Mesothelial cell of epicardium (in vitro differentiated cells): ENCODE results near the gene ERICH3. TPM values are rescaled to one million over a fixed set of nuclear protein-coding genes. Genes with fewer than 3 reads are reported as not detected.

Experiments
- DNase-seq, 2 experiments: peaks; one replicate each; pipeline ENCODE4 v3.0.0; 2021; ENCODE audit warnings: low spot score in 2 of 2; ENCODE audit not compliant: unreplicated experiment in 2 of 2
- H3K27ac Mint-ChIP-seq: 2 replicates; pipeline ENCODE4 v1.8.0; 2021; ENCODE audit warnings: mixed read lengths
- H3K27me3 Mint-ChIP-seq: 2 replicates; pipeline ENCODE4 v1.8.0; 2021; ENCODE audit warnings: low read depth, mixed read lengths
- H3K36me3 Mint-ChIP-seq: 2 replicates; pipeline ENCODE4 v1.8.0; 2021; ENCODE audit warnings: mixed read lengths
- H3K4me1 Mint-ChIP-seq: 2 replicates; pipeline ENCODE4 v1.8.0; 2021; ENCODE audit warnings: mixed read lengths
- H3K4me3 Mint-ChIP-seq: 2 replicates; pipeline ENCODE4 v1.8.0; 2021; ENCODE audit warnings: mild to moderate bottlenecking, moderate library complexity, mixed read lengths
- H3K9me3 Mint-ChIP-seq: 2 replicates; pipeline ENCODE4 v1.8.0; 2021; ENCODE audit warnings: mixed read lengths
- total RNA-seq: library from RNA; stranded (reverse); gene quantifications from 3 replicates; pipeline ENCODE4 v1.2.1, GENCODE V29; 2021
- TF ChIP-seq, protein P1 (sequence below): fragments of 200-600 bp; sonication (generic); IDR thresholded peaks from one replicate; pipeline ENCODE4 v1.5.0; 2021; ENCODE audit warnings: antibody characterized with exemption; ENCODE audit not compliant: unreplicated experiment

ERICH3 gene
- total RNA-seq, result not detected in 3 replicates

DNA sequence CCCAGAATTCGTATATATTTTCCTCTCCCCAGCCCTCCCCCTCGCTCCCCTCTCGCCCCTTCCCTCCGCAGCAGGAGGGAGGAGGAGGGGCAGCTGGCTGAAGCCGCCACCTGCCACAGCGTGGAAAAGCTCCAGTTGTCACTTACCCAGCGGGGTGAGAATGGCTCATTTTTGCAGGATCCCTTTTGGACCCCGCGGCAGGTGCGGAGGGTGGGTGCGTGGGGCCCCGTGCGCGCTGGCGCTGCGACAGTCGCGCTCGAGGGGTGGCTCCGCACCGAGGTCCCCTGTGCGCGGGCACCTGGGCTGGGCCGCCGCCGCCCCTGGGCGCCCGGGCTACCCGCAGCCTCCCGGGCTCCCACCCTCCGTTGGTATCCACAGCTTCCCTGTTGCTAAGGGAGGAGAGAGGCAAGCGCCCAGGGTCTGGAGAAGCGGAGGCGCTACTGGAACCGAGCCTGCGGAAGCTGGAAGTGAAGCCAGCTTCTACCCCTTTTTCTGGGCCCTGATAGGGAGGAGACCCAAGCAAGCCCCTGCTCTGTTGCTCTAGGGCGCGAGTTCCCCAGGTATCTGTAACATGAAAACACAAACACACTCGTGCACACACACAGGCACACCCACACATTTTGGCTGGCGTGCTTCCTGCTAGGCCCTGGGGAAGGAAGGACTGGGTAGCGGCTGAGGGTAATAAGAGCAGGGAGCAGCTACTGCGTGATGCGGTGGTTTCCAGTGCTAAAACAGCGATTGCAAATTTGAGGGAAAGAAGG is at the start of gene ERICH3:
Gene ERICH3 (minus strand): TSS at position 442 of the 761 bp plus-strand sequence. CDS start 273 bp downstream, at position 169.
- peak within 1 kb of the TSS; percentile 57 for H3K4me3 Mint-ChIP-seq
- peaks cover 5% of the 10 kb centered on the region for H3K4me1 Mint-ChIP-seq
- H3K27ac Mint-ChIP-seq, result no peak within 1 kb of the TSS
- peak; percentile 20 to 41 for DNase-seq
- peaks cover 10% of the 10 kb centered on the region for H3K9me3 Mint-ChIP-seq
- TF ChIP-seq, protein P1, sequence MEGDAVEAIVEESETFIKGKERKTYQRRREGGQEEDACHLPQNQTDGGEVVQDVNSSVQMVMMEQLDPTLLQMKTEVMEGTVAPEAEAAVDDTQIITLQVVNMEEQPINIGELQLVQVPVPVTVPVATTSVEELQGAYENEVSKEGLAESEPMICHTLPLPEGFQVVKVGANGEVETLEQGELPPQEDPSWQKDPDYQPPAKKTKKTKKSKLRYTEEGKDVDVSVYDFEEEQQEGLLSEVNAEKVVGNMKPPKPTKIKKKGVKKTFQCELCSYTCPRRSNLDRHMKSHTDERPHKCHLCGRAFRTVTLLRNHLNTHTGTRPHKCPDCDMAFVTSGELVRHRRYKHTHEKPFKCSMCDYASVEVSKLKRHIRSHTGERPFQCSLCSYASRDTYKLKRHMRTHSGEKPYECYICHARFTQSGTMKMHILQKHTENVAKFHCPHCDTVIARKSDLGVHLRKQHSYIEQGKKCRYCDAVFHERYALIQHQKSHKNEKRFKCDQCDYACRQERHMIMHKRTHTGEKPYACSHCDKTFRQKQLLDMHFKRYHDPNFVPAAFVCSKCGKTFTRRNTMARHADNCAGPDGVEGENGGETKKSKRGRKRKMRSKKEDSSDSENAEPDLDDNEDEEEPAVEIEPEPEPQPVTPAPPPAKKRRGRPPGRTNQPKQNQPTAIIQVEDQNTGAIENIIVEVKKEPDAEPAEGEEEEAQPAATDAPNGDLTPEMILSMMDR, result no peak
- peaks cover 55% of the 10 kb centered on the region for H3K27me3 Mint-ChIP-seq
- H3K36me3 Mint-ChIP-seq, result no peaks in the 10 kb centered on the region

- no peaks in the 10 kb centered on the region for H3K27me3 Mint-ChIP-seq
- no peak overlapping the region for H3K27ac Mint-ChIP-seq
- DNase-seq, result no peak
- H3K36me3 Mint-ChIP-seq, result peaks cover 13% of the 10 kb centered on the region
- peaks cover 17% of the 10 kb centered on the region for H3K4me1 Mint-ChIP-seq
- no peaks in the 10 kb centered on the region for H3K9me3 Mint-ChIP-seq
- H3K4me3 Mint-ChIP-seq, result no peak overlapping the region
- TF ChIP-seq, protein P1, result no peak
These were observed 44.0 kb upstream of the ERICH3 start for GRCh38 chr1:74717626-74718025.

GRCh38 chr1:74716822-74717221 is 43.2 kb upstream of the ERICH3 start:
- Mint-ChIP-seq H3K4me3 (no peak overlapping the region), H3K27ac (no peak overlapping the region), H3K27me3 (no peaks in the 10 kb centered on the region), H3K4me1 (peaks cover 17% of the 10 kb centered on the region), H3K9me3 (no peaks in the 10 kb centered on the region), H3K36me3 (peaks cover 11% of the 10 kb centered on the region)
- TF ChIP-seq, protein P1, result no peak
- DNase-seq, result no peak

DNA sequence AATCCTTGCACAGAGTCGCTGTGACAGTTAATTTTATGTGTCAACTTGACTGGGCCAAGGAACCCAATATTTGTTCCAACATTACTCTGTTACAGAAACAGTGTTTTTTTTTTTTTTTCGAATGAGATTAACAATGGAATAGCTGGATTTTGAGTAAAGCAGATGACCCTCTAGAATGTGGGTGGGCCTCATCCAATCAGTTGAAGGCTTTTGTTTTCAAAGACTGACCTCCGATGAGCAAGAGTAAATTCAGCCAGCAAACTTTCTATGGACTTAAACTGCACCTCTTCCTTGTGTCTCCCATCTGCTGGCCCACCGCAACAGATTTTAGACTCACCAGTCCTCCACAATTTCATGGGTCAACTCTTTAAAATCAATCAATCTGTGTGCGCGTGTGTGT is 42.2 kb upstream of the ERICH3 start:
- H3K27me3 Mint-ChIP-seq, result no peaks in the 10 kb centered on the region
- TF ChIP-seq, protein P1, result no peak
- no peak overlapping the region for H3K4me3 Mint-ChIP-seq
- no peaks in the 10 kb centered on the region for H3K9me3 Mint-ChIP-seq
- H3K36me3 Mint-ChIP-seq, result peaks cover 11% of the 10 kb centered on the region
- H3K4me1 Mint-ChIP-seq, result peaks cover 17% of the 10 kb centered on the region
- H3K27ac Mint-ChIP-seq, result no peak overlapping the region
- DNase-seq, result no peak

DNA sequence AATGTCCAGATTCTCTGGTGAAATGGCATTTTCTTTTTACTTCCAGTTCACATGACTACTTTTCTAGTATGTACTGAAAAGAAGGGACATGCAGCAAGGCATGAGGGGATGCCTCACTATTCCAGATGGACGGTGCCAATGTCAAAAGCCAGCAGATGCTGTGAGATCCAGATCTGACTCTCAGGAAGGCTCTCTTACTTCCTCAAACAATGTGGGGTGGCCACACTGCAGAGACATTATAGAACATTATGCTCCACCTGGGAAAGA is 41.6 kb upstream of the ERICH3 start:
- no peaks in the 10 kb centered on the region for H3K9me3 Mint-ChIP-seq
- H3K36me3 Mint-ChIP-seq, result peaks cover 13% of the 10 kb centered on the region
- TF ChIP-seq, protein P1, result no peak
- H3K27ac Mint-ChIP-seq, result peak overlapping the region; percentile 10
- no peak for DNase-seq
- peaks cover 17% of the 10 kb centered on the region for H3K4me1 Mint-ChIP-seq
- no peak overlapping the region for H3K4me3 Mint-ChIP-seq
- no peaks in the 10 kb centered on the region for H3K27me3 Mint-ChIP-seq
